ENCODE results near the gene RAD21L1. TPM values are rescaled to one million over a fixed set of nuclear protein-coding genes. Genes with fewer than 3 reads are reported as not detected.

RAD21L1 gene
- total and polyA plus RNA-seq, 2 donors (not counting 1 experiment from before 2014, with no cell fraction given) = 0.16 to 0.50 TPM

- Histone ChIP-seq H3K36me3 (ENCODE audit: control insufficient read depth, insufficient read depth, low read length) (peaks cover 2% of the 10 kb centered on the region), H4K20me1 (ENCODE audit: control insufficient read depth, extremely low read depth, insufficient read depth, low read length) (no peaks in the 10 kb centered on the region), H3K4me1 (ENCODE audit: control insufficient read depth, extremely low read depth, insufficient read depth, low read length) (peaks cover 3% of the 10 kb centered on the region), H2AFZ (ENCODE audit: low read length) (no peak overlapping the region), H3K4me2 (ENCODE audit: extremely low read depth, insufficient read depth, low read length) (no peak overlapping the region), H3K79me2 (ENCODE audit: control insufficient read depth, insufficient read depth, low read length) (peaks cover 3% of the 10 kb centered on the region), H3K27ac (ENCODE audit: insufficient read depth, low read length) (no peak overlapping the region), H3K4me3 (replicated peaks in 1 of 4; ENCODE audit: control extremely low read depth in 1 of 4, insufficient read depth in 1 of 4, low read depth in 3 of 4, low read length in 4 of 4) (no peak overlapping the region), H3K9ac (ENCODE audit: insufficient read depth, low read length) (no peak overlapping the region), H3K27me3 (ENCODE audit: control insufficient read depth, insufficient read depth, low read length) (no peaks in the 10 kb centered on the region), H3K9me3 (ENCODE audit: control insufficient read depth, insufficient read depth, low read depth, low read length) (no peaks in the 10 kb centered on the region)
- TF ChIP-seq EZH2 (IDR thresholded peaks at IDR 0.05; ENCODE audit: low read length, missing control alignments) (no peak), CTCF (conservative IDR thresholded peaks at IDR 0.05 in 1 of 2, IDR thresholded peaks at IDR 0.05 in 1 of 2; ENCODE audit: low read depth in 1 of 2, low read length in 2 of 2) (no peak)
- no peak for DNase-seq (ENCODE audit: low read depth in 2 of 2)
These were observed 51.9 kb downstream of the RAD21L1 start for GRCh38 chr20:1277529-1278322.

- Histone ChIP-seq H2AFZ (ENCODE audit: low read length) (no peak overlapping the region), H3K79me2 (ENCODE audit: control insufficient read depth, insufficient read depth, low read length) (peaks cover 3% of the 10 kb centered on the region), H4K20me1 (ENCODE audit: control insufficient read depth, extremely low read depth, insufficient read depth, low read length) (no peaks in the 10 kb centered on the region), H3K4me3 (replicated peaks in 1 of 4; ENCODE audit: control extremely low read depth in 1 of 4, insufficient read depth in 1 of 4, low read depth in 3 of 4, low read length in 4 of 4) (no peak overlapping the region), H3K9me3 (ENCODE audit: control insufficient read depth, insufficient read depth, low read depth, low read length) (no peaks in the 10 kb centered on the region), H3K9ac (ENCODE audit: insufficient read depth, low read length) (no peak overlapping the region), H3K4me2 (ENCODE audit: extremely low read depth, insufficient read depth, low read length) (no peak overlapping the region), H3K27ac (ENCODE audit: insufficient read depth, low read length) (no peak overlapping the region), H3K4me1 (ENCODE audit: control insufficient read depth, extremely low read depth, insufficient read depth, low read length) (peaks cover 3% of the 10 kb centered on the region), H3K27me3 (ENCODE audit: control insufficient read depth, insufficient read depth, low read length) (no peaks in the 10 kb centered on the region), H3K36me3 (ENCODE audit: control insufficient read depth, insufficient read depth, low read length) (peaks cover 2% of the 10 kb centered on the region)
- no peak for DNase-seq (ENCODE audit: low read depth in 2 of 2)
- TF ChIP-seq CTCF (conservative IDR thresholded peaks at IDR 0.05 in 1 of 2, IDR thresholded peaks at IDR 0.05 in 1 of 2; ENCODE audit: low read depth in 1 of 2, low read length in 2 of 2) (no peak), EZH2 (IDR thresholded peaks at IDR 0.05; ENCODE audit: low read length, missing control alignments) (no peak)
These were observed 53.1 kb downstream of the RAD21L1 start for GRCh38 chr20:1278993-1279392.

- Histone ChIP-seq H3K79me2 (ENCODE audit: control insufficient read depth, insufficient read depth, low read length) (peaks cover 3% of the 10 kb centered on the region), H3K9me3 (ENCODE audit: control insufficient read depth, insufficient read depth, low read depth, low read length) (no peaks in the 10 kb centered on the region), H4K20me1 (ENCODE audit: control insufficient read depth, extremely low read depth, insufficient read depth, low read length) (peaks cover under 1% of the 10 kb centered on the region), H3K27me3 (ENCODE audit: control insufficient read depth, insufficient read depth, low read length) (no peaks in the 10 kb centered on the region), H3K27ac (ENCODE audit: insufficient read depth, low read length) (no peak overlapping the region), H3K4me2 (ENCODE audit: extremely low read depth, insufficient read depth, low read length) (no peak overlapping the region), H3K4me3 (replicated peaks in 1 of 4; ENCODE audit: control extremely low read depth in 1 of 4, insufficient read depth in 1 of 4, low read depth in 3 of 4, low read length in 4 of 4) (no peak overlapping the region), H3K9ac (ENCODE audit: insufficient read depth, low read length) (no peak overlapping the region), H3K36me3 (ENCODE audit: control insufficient read depth, insufficient read depth, low read length) (peaks cover 2% of the 10 kb centered on the region), H2AFZ (ENCODE audit: low read length) (no peak overlapping the region), H3K4me1 (ENCODE audit: control insufficient read depth, extremely low read depth, insufficient read depth, low read length) (peaks cover 3% of the 10 kb centered on the region)
- TF ChIP-seq EZH2 (IDR thresholded peaks at IDR 0.05; ENCODE audit: low read length, missing control alignments) (no peak), CTCF (conservative IDR thresholded peaks at IDR 0.05 in 1 of 2, IDR thresholded peaks at IDR 0.05 in 1 of 2; ENCODE audit: low read depth in 1 of 2, low read length in 2 of 2) (no peak)
- peak in 1 of 2 donors; percentile 17 for DNase-seq (ENCODE audit: low read depth in 2 of 2)
These were observed 54.6 kb downstream of the RAD21L1 start for GRCh38 chr20:1280195-1281102.

All from fibroblast of lung (primary cell).